ENCODE data around the gene PLCH1. TPM values are rescaled to one million over a fixed set of nuclear protein-coding genes. Genes with fewer than 3 reads are reported as not detected.

Gene PLCH1
- total RNA-seq, 2 experiments from 2014 or later = 0.21 to 0.27 TPM

DNA sequence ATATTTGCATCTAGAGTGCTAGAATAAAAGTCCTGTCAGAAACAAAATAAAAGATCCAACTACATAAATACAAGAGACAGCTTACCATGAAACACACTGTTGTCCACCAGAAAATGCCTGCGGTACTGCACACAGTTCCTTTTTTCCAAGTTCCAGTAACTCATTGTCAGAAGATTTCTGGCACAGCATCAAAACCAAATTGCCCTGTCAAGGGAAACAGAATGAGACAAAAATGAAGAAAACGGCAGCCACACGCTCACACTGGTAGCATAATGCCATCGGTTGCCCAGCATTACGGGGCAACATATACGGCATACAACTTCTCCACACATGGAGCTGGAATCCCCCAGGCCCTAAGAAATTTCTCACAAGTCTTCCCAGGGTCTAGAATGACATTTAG is 40.8 kb downstream of the PLCH1 start:
- Mint-ChIP-seq H3K4me1 (ENCODE audit: low read depth) (peaks cover 2% of the 10 kb centered on the region), H3K27me3 (ENCODE audit: low read depth) (peaks cover 5% of the 10 kb centered on the region), H3K36me3 (ENCODE audit: low read depth) (no peaks in the 10 kb centered on the region), H3K4me3 (no peak overlapping the region), H3K27ac (no peak overlapping the region), H3K9me3 (no peaks in the 10 kb centered on the region)
- no peak for DNase-seq
- intact Hi-C loops (cut with micrococcal nuclease) = loop anchor here (5.0 kb wide), 1 partner anchor 947 kb away; no protein-coding TSS in a partner anchor
- CTCF ChIA-PET = interaction anchor here (4.5 kb wide), 1 partner anchor 351 kb away, joined by 42 read pairs; no protein-coding TSS in a partner anchor

DNA sequence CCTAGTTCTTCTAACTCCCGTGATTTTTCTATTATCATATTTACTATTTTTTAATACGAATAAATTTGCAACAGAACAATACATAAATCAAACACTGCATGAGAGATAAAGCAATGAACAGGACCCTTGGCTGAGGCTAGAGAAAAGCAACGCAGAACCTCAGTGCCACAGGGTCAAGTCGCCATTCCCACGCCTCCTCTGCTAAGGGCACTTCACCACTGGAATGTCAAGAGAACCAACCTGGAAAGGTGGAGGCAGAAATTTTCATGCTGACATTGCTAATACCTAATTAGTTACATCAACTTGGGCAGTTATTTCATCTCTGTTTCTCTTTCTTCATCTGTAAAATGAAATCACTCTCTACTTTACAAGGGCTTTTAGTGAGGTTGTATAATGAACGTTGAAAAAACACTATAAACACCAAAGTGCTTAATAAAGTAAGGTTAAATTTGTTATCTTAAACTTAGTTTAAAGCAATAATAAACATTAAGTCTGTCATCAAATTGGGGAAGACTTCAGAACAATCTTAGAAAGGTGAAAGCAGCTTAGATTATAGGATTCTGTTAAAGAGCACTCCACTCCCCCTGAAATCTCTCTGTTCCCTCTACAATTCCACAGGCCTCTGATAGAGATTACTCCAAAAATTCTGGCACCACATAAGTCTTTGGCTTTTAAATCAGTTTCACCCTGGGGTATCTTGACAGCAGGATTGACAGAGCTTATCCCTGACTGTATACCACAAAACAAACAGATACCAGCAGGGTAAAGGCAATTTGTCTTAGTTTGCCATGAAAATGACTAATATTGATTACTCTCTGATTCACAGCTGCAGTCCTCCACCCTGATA is 41.9 kb downstream of the PLCH1 start:
- H3K27ac Mint-ChIP-seq = no peak overlapping the region
- peaks cover 5% of the 10 kb centered on the region for H3K27me3 Mint-ChIP-seq (ENCODE audit: low read depth)
- peaks cover 2% of the 10 kb centered on the region for H3K4me1 Mint-ChIP-seq (ENCODE audit: low read depth)
- no peaks in the 10 kb centered on the region for H3K36me3 Mint-ChIP-seq (ENCODE audit: low read depth)
- no peak for DNase-seq
- CTCF ChIA-PET = interaction anchor here (0.9 to 4.5 kb wide), 12 partner anchors 9 to 360 kb away, joined by 3 to 42 read pairs (median 4); no protein-coding TSS in a partner anchor
- intact Hi-C loops (cut with micrococcal nuclease) = loop anchor here (1.0 to 5.0 kb wide), 4 partner anchors 321 to 1368 kb away; no protein-coding TSS in a partner anchor
- H3K4me3 Mint-ChIP-seq = no peak overlapping the region
- no peaks in the 10 kb centered on the region for H3K9me3 Mint-ChIP-seq

GRCh38 chr3:155701882-155702465 is 42.9 kb downstream of the PLCH1 start:
- H3K4me1 Mint-ChIP-seq (ENCODE audit: low read depth) = peaks cover 2% of the 10 kb centered on the region
- CTCF ChIA-PET = interaction anchor here (0.6 to 4.5 kb wide), 20 partner anchors 10 to 1059 kb away, joined by 3 to 42 read pairs (median 3); no protein-coding TSS in a partner anchor
- peaks cover 5% of the 10 kb centered on the region for H3K27me3 Mint-ChIP-seq (ENCODE audit: low read depth)
- DNase-seq = no peak
- no peaks in the 10 kb centered on the region for H3K36me3 Mint-ChIP-seq (ENCODE audit: low read depth)
- intact Hi-C loops (cut with micrococcal nuclease) = loop anchor here (1.0 to 5.0 kb wide), 4 partner anchors 320 to 1367 kb away; no protein-coding TSS in a partner anchor
- no peak overlapping the region for H3K4me3 Mint-ChIP-seq
- no peaks in the 10 kb centered on the region for H3K9me3 Mint-ChIP-seq
- no peak overlapping the region for H3K27ac Mint-ChIP-seq

- H3K4me1 Mint-ChIP-seq (ENCODE audit: low read depth) = peaks cover 2% of the 10 kb centered on the region
- peaks cover 5% of the 10 kb centered on the region for H3K27me3 Mint-ChIP-seq (ENCODE audit: low read depth)
- no peaks in the 10 kb centered on the region for H3K36me3 Mint-ChIP-seq (ENCODE audit: low read depth)
- intact Hi-C loops (cut with micrococcal nuclease) = no loop called here
- CTCF ChIA-PET = interaction anchor here (0.7 to 1.3 kb wide), 3 partner anchors 9 to 351 kb away, joined by 3 to 5 read pairs (median 3); no protein-coding TSS in a partner anchor
- no peaks in the 10 kb centered on the region for H3K9me3 Mint-ChIP-seq
- H3K27ac Mint-ChIP-seq = no peak overlapping the region
- H3K4me3 Mint-ChIP-seq = no peak overlapping the region
- DNase-seq = no peak
These were observed 47.3 kb downstream of the PLCH1 start for GRCh38 chr3:155697542-155697941.

GRCh38 chr3:155690921-155691320 is 54.0 kb downstream of the PLCH1 start:
- no peak for DNase-seq
- intact Hi-C loops (cut with micrococcal nuclease) = no loop called here
- Mint-ChIP-seq H3K4me1 (ENCODE audit: low read depth) (no peaks in the 10 kb centered on the region), H3K9me3 (no peaks in the 10 kb centered on the region), H3K27me3 (ENCODE audit: low read depth) (no peaks in the 10 kb centered on the region), H3K4me3 (no peak overlapping the region), H3K27ac (no peak overlapping the region), H3K36me3 (ENCODE audit: low read depth) (no peaks in the 10 kb centered on the region)
- CTCF ChIA-PET = interaction anchor here (1.5 kb wide), 1 partner anchor 11 kb away, joined by 6 read pairs; no protein-coding TSS in a partner anchor

- intact Hi-C loops (cut with micrococcal nuclease) = no loop called here
- no peaks in the 10 kb centered on the region for H3K36me3 Mint-ChIP-seq (ENCODE audit: low read depth)
- H3K27ac Mint-ChIP-seq = no peak overlapping the region
- H3K27me3 Mint-ChIP-seq (ENCODE audit: low read depth) = no peaks in the 10 kb centered on the region
- CTCF ChIA-PET = interaction anchor here (0.6 kb wide), 1 partner anchor 91 kb away, joined by 4 read pairs; no protein-coding TSS in a partner anchor
- no peak for DNase-seq
- no peak overlapping the region for H3K4me3 Mint-ChIP-seq
- no peaks in the 10 kb centered on the region for H3K9me3 Mint-ChIP-seq
- no peaks in the 10 kb centered on the region for H3K4me1 Mint-ChIP-seq (ENCODE audit: low read depth)
These were observed 56.4 kb downstream of the PLCH1 start for GRCh38 chr3:155688481-155688880.

- Mint-ChIP-seq H3K27me3 (ENCODE audit: low read depth) (peaks cover 2% of the 10 kb centered on the region), H3K4me1 (ENCODE audit: low read depth) (no peaks in the 10 kb centered on the region)
- CTCF ChIA-PET = interaction anchor here (1.4 kb wide), 1 partner anchor 18 kb away, joined by 3 read pairs; no protein-coding TSS in a partner anchor
These were observed 61.5 kb downstream of the PLCH1 start for GRCh38 chr3:155683344-155683720.

DNA sequence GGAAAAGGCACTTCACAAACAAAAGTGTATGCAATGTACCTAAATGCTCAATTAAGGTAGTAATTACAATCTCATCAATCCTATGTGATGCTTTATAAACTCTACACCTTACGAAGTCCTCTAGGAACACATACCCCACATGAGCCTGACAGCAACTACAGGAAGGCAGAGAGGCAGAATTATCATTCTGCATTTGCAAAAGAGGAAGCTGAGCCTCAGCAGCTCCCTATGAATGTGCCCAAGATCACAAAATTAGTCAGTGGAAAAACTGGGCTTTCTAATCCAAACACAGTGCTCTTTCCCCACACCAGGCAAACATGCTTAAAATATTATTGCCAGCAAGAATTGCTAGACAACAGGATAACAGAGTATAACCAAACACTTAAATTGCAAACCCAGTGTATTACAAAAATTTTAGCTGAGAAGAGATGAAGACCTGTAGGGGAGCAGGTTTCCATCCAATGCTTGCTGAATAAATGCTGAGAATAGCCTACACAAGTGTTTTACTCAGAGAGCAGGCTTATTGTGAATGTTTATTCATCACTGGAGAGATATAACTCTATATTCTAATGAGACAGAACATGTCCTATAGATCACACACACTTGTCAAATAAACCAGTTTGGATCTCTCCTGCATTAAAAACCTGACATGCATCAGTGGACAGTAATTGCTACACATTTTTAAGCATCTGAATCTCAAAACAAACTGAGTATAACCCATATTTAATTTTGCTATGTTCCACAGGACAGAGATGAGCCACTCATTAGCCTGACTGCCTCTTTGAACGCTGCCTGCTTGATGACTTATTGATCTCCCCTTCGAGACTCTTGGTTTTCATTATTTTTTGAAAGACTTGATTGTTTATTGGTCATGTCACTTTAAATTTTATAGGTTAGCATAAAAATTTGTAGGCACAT is 62.2 kb downstream of the PLCH1 start:
- no peaks in the 10 kb centered on the region for H3K4me1 Mint-ChIP-seq (ENCODE audit: low read depth)
- intact Hi-C loops (cut with micrococcal nuclease) = no loop called here
- CTCF ChIA-PET = interaction anchor here (1.4 kb wide), 1 partner anchor 19 kb away, joined by 3 read pairs; no protein-coding TSS in a partner anchor

More at GRCh38 chr3:155683344-155683720, 61.5 kb downstream of the PLCH1 start:
- Mint-ChIP-seq H3K9me3 (no peaks in the 10 kb centered on the region), H3K36me3 (ENCODE audit: low read depth) (no peaks in the 10 kb centered on the region), H3K27ac (no peak overlapping the region), H3K4me3 (no peak overlapping the region)
- DNase-seq = no peak
- intact Hi-C loops (cut with micrococcal nuclease) = no loop called here

DNA sequence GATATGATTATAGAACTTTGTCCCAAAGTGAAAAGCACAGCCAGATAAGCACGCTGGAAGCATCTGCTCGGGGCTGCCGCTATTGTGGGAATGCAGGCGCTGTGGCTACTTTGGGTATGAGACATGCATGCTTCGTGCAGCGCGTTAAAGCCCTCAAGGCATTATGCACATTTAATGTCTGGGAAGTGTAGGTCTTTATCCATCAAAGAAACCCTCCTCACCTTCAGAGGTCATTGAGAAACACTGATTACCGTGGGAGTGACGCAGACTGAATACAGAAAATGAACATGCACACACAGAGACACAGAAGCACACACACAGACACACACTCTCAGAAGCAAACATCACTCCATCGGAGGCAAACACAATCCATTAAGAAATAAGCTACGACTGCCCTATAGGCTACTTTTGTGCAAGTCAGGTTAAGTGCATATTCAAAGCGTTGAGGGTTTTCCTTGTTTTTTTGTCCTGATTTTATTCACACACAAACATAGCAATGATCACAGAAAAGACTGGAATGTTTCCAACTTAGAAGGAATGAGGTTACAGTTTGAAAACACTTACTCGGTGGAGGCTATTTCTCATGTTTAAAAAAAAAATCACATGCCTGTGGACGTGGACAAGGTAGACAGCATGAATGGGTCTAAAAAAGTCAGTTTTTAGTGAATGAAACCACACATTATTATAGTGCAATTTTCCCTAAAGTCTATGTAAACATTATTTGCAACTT is 68.5 kb downstream of the PLCH1 start:
- Mint-ChIP-seq H3K36me3 (ENCODE audit: low read depth) (no peaks in the 10 kb centered on the region), H3K9me3 (no peaks in the 10 kb centered on the region), H3K27me3 (ENCODE audit: low read depth) (peaks cover 6% of the 10 kb centered on the region), H3K27ac (no peak overlapping the region), H3K4me1 (ENCODE audit: low read depth) (no peaks in the 10 kb centered on the region), H3K4me3 (no peak overlapping the region)
- CTCF ChIA-PET = no interaction called here
- intact Hi-C loops (cut with micrococcal nuclease) = no loop called here
- DNase-seq = no peak

More for the DNA sequence above, 62.2 kb downstream of the PLCH1 start:
- no peaks in the 10 kb centered on the region for H3K9me3 Mint-ChIP-seq
- DNase-seq = no peak
- no peak overlapping the region for H3K4me3 Mint-ChIP-seq
- peaks cover 2% of the 10 kb centered on the region for H3K27me3 Mint-ChIP-seq (ENCODE audit: low read depth)
- H3K36me3 Mint-ChIP-seq (ENCODE audit: low read depth) = no peaks in the 10 kb centered on the region
- H3K27ac Mint-ChIP-seq = no peak overlapping the region

DNA sequence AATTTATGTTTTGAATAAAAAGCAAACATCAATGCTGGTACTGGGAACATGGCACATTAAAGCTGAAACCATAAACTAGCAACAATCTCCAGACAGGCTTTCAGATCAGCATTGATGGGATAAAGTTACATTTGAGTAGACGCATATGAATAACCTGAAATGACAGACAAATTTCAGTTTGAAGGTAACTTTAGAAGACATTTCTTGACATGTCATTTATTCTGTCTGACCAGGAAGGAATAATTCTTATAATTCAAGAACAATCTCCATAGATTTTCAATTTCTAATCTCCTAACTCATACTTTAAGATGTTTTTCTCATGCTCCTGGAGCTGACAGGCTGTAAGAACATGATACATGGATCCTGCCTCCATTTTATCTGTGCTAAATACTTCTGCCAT is 69.8 kb downstream of the PLCH1 start:
- Mint-ChIP-seq H3K4me1 (ENCODE audit: low read depth) (no peaks in the 10 kb centered on the region), H3K27me3 (ENCODE audit: low read depth) (peaks cover 6% of the 10 kb centered on the region), H3K36me3 (ENCODE audit: low read depth) (no peaks in the 10 kb centered on the region), H3K9me3 (no peaks in the 10 kb centered on the region), H3K27ac (no peak overlapping the region), H3K4me3 (no peak overlapping the region)
- DNase-seq = no peak
- CTCF ChIA-PET = interaction anchor here (0.7 to 0.9 kb wide), 3 partner anchors 27 to 569 kb away, joined by 3 read pairs; no protein-coding TSS in a partner anchor
- intact Hi-C loops (cut with micrococcal nuclease) = no loop called here

GRCh38 chr3:155673421-155673820 is 71.5 kb downstream of the PLCH1 start:
- no peak overlapping the region for H3K27ac Mint-ChIP-seq
- no peak overlapping the region for H3K4me3 Mint-ChIP-seq
- CTCF ChIA-PET = interaction anchor here (0.6 kb wide), 1 partner anchor 22 kb away, joined by 4 read pairs; no protein-coding TSS in a partner anchor
- no peaks in the 10 kb centered on the region for H3K9me3 Mint-ChIP-seq
- no peaks in the 10 kb centered on the region for H3K4me1 Mint-ChIP-seq (ENCODE audit: low read depth)
- DNase-seq = no peak
- intact Hi-C loops (cut with micrococcal nuclease) = no loop called here
- no peaks in the 10 kb centered on the region for H3K36me3 Mint-ChIP-seq (ENCODE audit: low read depth)
- peaks cover 4% of the 10 kb centered on the region for H3K27me3 Mint-ChIP-seq (ENCODE audit: low read depth)
